ENCODE data around the gene RP2. TPM values are rescaled to one million over a fixed set of nuclear protein-coding genes. Genes with fewer than 3 reads are reported as not detected.

Gene RP2
- total and polyA plus RNA-seq, 9 of the 15 experiments (the other 6 are each of a cell fraction or from before 2014, with no cell fraction given) = 2.0 to 6.9 (median 3.5) TPM

GRCh38 chrX:46903458-46904242 is 66.8 kb downstream of the RP2 start (continued):
- TF ChIP-seq CHAMP1 (IDR thresholded peaks at IDR 0.05) (no peak), ZNF79 (CRISPR knock-in tag; IDR thresholded peaks at IDR 0.05; ENCODE audit: low read depth) (no peak), RAD21 (CRISPR knock-in tag; conservative IDR thresholded peaks at IDR 0.05 in 1 of 2, IDR thresholded peaks at IDR 0.05 in 1 of 2) (peak; percentile 38 to 64), DIDO1 (tag; IDR thresholded peaks at IDR 0.05; ENCODE audit: low read depth) (no peak), C11orf30 (IDR thresholded peaks at IDR 0.05; ENCODE audit: low read depth) (no peak), MYC (IDR thresholded peaks at IDR 0.05; ENCODE audit: low read depth, low read length) (peak; percentile 26; the same call in 1 of the 2 replicates), MYC (CRISPR knock-in tag; IDR thresholded peaks at IDR 0.05; ENCODE audit: borderline replicate concordance, low read depth) (no peak), MNT (conservative IDR thresholded peaks at IDR 0.05) (peak in 1 of 2 experiments; percentile 52; a peak in 1 of 4 replicates), MLLT1 (IDR thresholded peaks at IDR 0.05) (no peak), POLR3A (IDR thresholded peaks at IDR 0.05; ENCODE audit: borderline replicate concordance, extremely low read depth, insufficient read depth, insufficient read length) (no peak), PHF21A (IDR thresholded peaks at IDR 0.05; ENCODE audit: borderline replicate concordance, low read depth) (no peak), THRA (IDR thresholded peaks at IDR 0.05) (no peak), ZNF41 (CRISPR knock-in tag; conservative IDR thresholded peaks at IDR 0.05) (no peak), PTTG1 (tag; IDR thresholded peaks at IDR 0.05; ENCODE audit: low read depth) (no peak), ZBTB17 (CRISPR knock-in tag; IDR thresholded peaks at IDR 0.05) (no peak), SOX6 (IDR thresholded peaks at IDR 0.05) (0 out of 2 replicates have a peak, but pooled peaks have one; percentile 28), CREM (IDR thresholded peaks at IDR 0.05; ENCODE audit: low read depth) (peak; percentile 28; the same call in 1 of the 2 replicates), CTBP1 (IDR thresholded peaks at IDR 0.05; ENCODE audit: borderline replicate concordance) (peak; percentile 77; the same call in 1 of the 2 replicates)

Measured in K562 (cell line).